HuH-7 (cell line): ENCODE results near the gene DNAI1.

Experiments used
- DNase-seq: peaks from one replicate; pipeline ENCODE4 v3.0.0; 2011; ENCODE audit warnings: low spot score

DNAI1 gene

GRCh38 chr9:34545497-34545896 is 86.9 kb downstream of the DNAI1 start:
- DNase-seq: no peak

GRCh38 chr9:34546102-34546833 is 87.7 kb downstream of the DNAI1 start:
- DNase-seq: no peak

- DNase-seq: peak; percentile 60
Observed at GRCh38 chr9:34546834-34547827, 88.5 kb downstream of the DNAI1 start.

- DNase-seq: peak; percentile 81
Observed at GRCh38 chr9:34547960-34548611, 89.5 kb downstream of the DNAI1 start.

GRCh38 chr9:34549407-34549732 is 90.8 kb downstream of the DNAI1 start:
- DNase-seq: no peak

GRCh38 chr9:34550016-34550680 is 91.5 kb downstream of the DNAI1 start:
- no peak for DNase-seq

- no peak for DNase-seq
Observed at GRCh38 chr9:34550681-34551270, 92.2 kb downstream of the DNAI1 start.

- DNase-seq: no peak
Observed at GRCh38 chr9:34551751-34552605, 93.4 kb downstream of the DNAI1 start.

- no peak for DNase-seq
Observed at GRCh38 chr9:34552606-34552981, 94.0 kb downstream of the DNAI1 start.

GRCh38 chr9:34552986-34553385 is 94.4 kb downstream of the DNAI1 start:
- DNase-seq: no peak

GRCh38 chr9:34553511-34554021 is 95.0 kb downstream of the DNAI1 start:
- DNase-seq: no peak

GRCh38 chr9:34554211-34555001 is 95.8 kb downstream of the DNAI1 start:
- no peak for DNase-seq

GRCh38 chr9:34555002-34555348 is 96.4 kb downstream of the DNAI1 start:
- DNase-seq: no peak

GRCh38 chr9:34555500-34555899 is 96.9 kb downstream of the DNAI1 start:
- DNase-seq: no peak

GRCh38 chr9:34555936-34556525 is 97.4 kb downstream of the DNAI1 start:
- no peak for DNase-seq

- no peak for DNase-seq
Observed at GRCh38 chr9:34556949-34557348, 98.3 kb downstream of the DNAI1 start.

GRCh38 chr9:34557426-34558321 is 99.1 kb downstream of the DNAI1 start:
- no peak for DNase-seq

- no peak for DNase-seq
Observed at GRCh38 chr9:34558364-34558763, 99.8 kb downstream of the DNAI1 start.
